Vagina (tissue), 2 donors: ENCODE measurements around the gene MAP3K7. TPM values are rescaled to one million over a fixed set of nuclear protein-coding genes. Genes with fewer than 3 reads are reported as not detected.

Experiments
- DNase-seq, 2 donors: peaks; one replicate each; pipeline ENCODE4 v3.0.0-alpha.2; 2017; ENCODE audit errors: extremely low spot score in 2 of 2
- H3K27ac ChIP-seq: fragments of 200-600 bp; sonication (generic); one replicate; pipeline ENCODE4 v1.5.1; 2019
- H3K27me3 ChIP-seq: fragments of 200-600 bp; sonication (generic); one replicate; pipeline ENCODE4 v1.5.1; 2019
- H3K36me3 ChIP-seq, 2 donors: fragments of 200-600 bp; sonication (generic); one replicate each; pipeline ENCODE4 v1.5.1; 2017 to 2019
- H3K4me1 ChIP-seq: fragments of 200-600 bp; sonication (generic); one replicate; pipeline ENCODE4 v1.5.1; 2019
- H3K4me3 ChIP-seq, 2 donors: fragments of 200-600 bp; sonication (generic); 1 replicate in 1 of 2; 2 replicates in 1 of 2; pipeline ENCODE4 v1.5.1; 2016 to 2019
- H3K9me3 ChIP-seq: fragments of 200-600 bp; sonication (generic); one replicate; pipeline ENCODE4 v1.5.1; 2019
- POLR2A ChIP-seq, 2 donors: fragments of 450-650 bp; IDR thresholded peaks; one replicate each; pipeline ENCODE4 v1.6.1; 2017; ENCODE audit warnings: antibody characterized with exemption in 2 of 2, mild to moderate bottlenecking in 2 of 2, moderate library complexity in 2 of 2
- POLR2AphosphoS5 ChIP-seq, 2 donors: sonication (generic); formaldehyde crosslinking; IDR thresholded peaks; one replicate each; pipeline ENCODE4 v1.9.0; 2017; ENCODE audit warnings: antibody characterized with exemption in 2 of 2, mild to moderate bottlenecking in 2 of 2, low read depth in 1 of 2; ENCODE audit not compliant: insufficient read depth in 1 of 2
- intact Hi-C: fragments of 100-400 bp; cut with DNase I; formaldehyde crosslinking; loops from one replicate; pipeline ENCODE4 v1.15.1; 2023
- total RNA-seq: library from RNA; depleted of rRNA; stranded (reverse); fragments of >200 nt; gene quantifications from one replicate; pipeline ENCODE4 v1.2.3, GENCODE V29; 2016
- TF ChIP-seq, protein P1 (sequence below), 3 experiments: fragments of 450-650 bp in 2 of 3; fragments of 200-600 bp in 1 of 3; sonication (generic) in 1 of 3; IDR thresholded peaks; one replicate each; pipeline ENCODE4 v1.5.1; 2017 to 2019; ENCODE audit warnings: antibody characterized with exemption in 3 of 3, mild to moderate bottlenecking in 2 of 3, moderate library complexity in 2 of 3

MAP3K7 gene
- total RNA-seq, 1 donor from 2014 or later: 27.0 TPM

- H3K9me3 ChIP-seq: no peaks in the 10 kb centered on the region
- H3K36me3 ChIP-seq: no peaks in the 10 kb centered on the region
- no peaks in the 10 kb centered on the region for H3K4me1 ChIP-seq
- no peak for DNase-seq
- no peaks in the 10 kb centered on the region for H3K27me3 ChIP-seq
- H3K27ac ChIP-seq: no peak overlapping the region
- no peak overlapping the region for H3K4me3 ChIP-seq
- intact Hi-C loops: no loop called here
- TF ChIP-seq, protein P1, sequence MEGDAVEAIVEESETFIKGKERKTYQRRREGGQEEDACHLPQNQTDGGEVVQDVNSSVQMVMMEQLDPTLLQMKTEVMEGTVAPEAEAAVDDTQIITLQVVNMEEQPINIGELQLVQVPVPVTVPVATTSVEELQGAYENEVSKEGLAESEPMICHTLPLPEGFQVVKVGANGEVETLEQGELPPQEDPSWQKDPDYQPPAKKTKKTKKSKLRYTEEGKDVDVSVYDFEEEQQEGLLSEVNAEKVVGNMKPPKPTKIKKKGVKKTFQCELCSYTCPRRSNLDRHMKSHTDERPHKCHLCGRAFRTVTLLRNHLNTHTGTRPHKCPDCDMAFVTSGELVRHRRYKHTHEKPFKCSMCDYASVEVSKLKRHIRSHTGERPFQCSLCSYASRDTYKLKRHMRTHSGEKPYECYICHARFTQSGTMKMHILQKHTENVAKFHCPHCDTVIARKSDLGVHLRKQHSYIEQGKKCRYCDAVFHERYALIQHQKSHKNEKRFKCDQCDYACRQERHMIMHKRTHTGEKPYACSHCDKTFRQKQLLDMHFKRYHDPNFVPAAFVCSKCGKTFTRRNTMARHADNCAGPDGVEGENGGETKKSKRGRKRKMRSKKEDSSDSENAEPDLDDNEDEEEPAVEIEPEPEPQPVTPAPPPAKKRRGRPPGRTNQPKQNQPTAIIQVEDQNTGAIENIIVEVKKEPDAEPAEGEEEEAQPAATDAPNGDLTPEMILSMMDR (IDR thresholded peaks at IDR 0.05): no peak
- TF ChIP-seq POLR2A (IDR thresholded peaks at IDR 0.05): no peak
- TF ChIP-seq POLR2AphosphoS5 (IDR thresholded peaks at IDR 0.05; ENCODE audit: insufficient read depth in 1 of 2, low read depth in 1 of 2): no peak
Observed at GRCh38 chr6:90488816-90489215, 98.1 kb downstream of the MAP3K7 start.

GRCh38 chr6:90485635-90486277 is 101.1 kb downstream of the MAP3K7 start:
- no peaks in the 10 kb centered on the region for H3K4me1 ChIP-seq
- no peak overlapping the region for H3K27ac ChIP-seq
- H3K4me3 ChIP-seq: no peak overlapping the region
- TF ChIP-seq POLR2A (IDR thresholded peaks at IDR 0.05) (no peak), POLR2AphosphoS5 (IDR thresholded peaks at IDR 0.05; ENCODE audit: insufficient read depth in 1 of 2, low read depth in 1 of 2) (no peak)
- TF ChIP-seq, protein P1 (IDR thresholded peaks at IDR 0.05): no peak
- H3K9me3 ChIP-seq: no peaks in the 10 kb centered on the region
- intact Hi-C loops: no loop called here
- no peaks in the 10 kb centered on the region for H3K36me3 ChIP-seq
- DNase-seq: no peak
- no peaks in the 10 kb centered on the region for H3K27me3 ChIP-seq

DNA sequence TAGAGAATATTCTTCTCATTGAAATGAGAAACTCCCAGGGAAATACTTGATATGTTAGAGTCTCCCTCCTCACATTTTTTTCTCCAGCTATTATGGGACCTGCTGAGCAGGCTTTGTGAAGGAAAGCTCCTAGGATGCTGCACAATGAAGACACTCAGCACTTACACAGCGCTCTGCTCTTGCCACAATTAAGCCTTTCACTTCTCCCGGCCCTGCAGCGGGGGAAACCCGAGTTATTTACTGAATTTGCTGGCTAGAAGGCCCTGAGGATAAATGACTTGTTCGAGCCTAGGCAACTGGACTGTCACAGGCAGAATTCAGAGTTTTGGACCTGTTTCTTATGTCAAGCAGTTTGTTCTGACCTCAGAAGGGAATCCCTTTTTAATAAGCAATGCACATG is 102.0 kb downstream of the MAP3K7 start:
- no peaks in the 10 kb centered on the region for H3K36me3 ChIP-seq
- no peak for DNase-seq
- no peaks in the 10 kb centered on the region for H3K9me3 ChIP-seq
- no peaks in the 10 kb centered on the region for H3K4me1 ChIP-seq
- TF ChIP-seq, protein P1 (IDR thresholded peaks at IDR 0.05): no peak
- no peak for TF ChIP-seq POLR2A (IDR thresholded peaks at IDR 0.05)
- no peak for TF ChIP-seq POLR2AphosphoS5 (IDR thresholded peaks at IDR 0.05; ENCODE audit: insufficient read depth in 1 of 2, low read depth in 1 of 2)
- H3K27ac ChIP-seq: no peak overlapping the region
- H3K4me3 ChIP-seq: no peak overlapping the region
- H3K27me3 ChIP-seq: no peaks in the 10 kb centered on the region
- intact Hi-C loops: no loop called here

DNA sequence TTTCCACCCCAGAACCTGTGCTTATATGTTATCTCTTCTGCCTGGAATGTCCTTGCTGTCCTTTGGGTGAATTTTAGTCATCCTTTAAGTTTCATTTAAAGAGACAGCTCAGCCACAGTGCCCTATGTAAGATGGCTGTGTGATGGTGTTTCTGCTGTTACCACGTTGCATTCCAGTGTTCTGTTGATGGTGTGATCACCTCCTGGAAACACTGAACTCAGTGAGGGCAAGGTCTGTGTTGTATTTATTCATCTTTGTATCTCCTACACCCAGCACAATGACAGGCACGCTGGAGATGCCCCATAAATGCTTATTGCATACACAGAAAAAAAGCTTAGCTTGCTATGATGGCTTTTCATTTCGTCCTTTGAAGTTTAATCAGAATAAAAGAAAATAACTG is 102.5 kb downstream of the MAP3K7 start:
- no peak for DNase-seq
- Histone ChIP-seq H3K36me3 (no peaks in the 10 kb centered on the region), H3K9me3 (no peaks in the 10 kb centered on the region), H3K4me3 (no peak overlapping the region), H3K27me3 (no peaks in the 10 kb centered on the region), H3K27ac (no peak overlapping the region), H3K4me1 (no peaks in the 10 kb centered on the region)
- TF ChIP-seq, protein P1 (IDR thresholded peaks at IDR 0.05): no peak
- TF ChIP-seq POLR2AphosphoS5 (IDR thresholded peaks at IDR 0.05; ENCODE audit: insufficient read depth in 1 of 2, low read depth in 1 of 2) (no peak), POLR2A (IDR thresholded peaks at IDR 0.05) (no peak)
- intact Hi-C loops: no loop called here

DNA sequence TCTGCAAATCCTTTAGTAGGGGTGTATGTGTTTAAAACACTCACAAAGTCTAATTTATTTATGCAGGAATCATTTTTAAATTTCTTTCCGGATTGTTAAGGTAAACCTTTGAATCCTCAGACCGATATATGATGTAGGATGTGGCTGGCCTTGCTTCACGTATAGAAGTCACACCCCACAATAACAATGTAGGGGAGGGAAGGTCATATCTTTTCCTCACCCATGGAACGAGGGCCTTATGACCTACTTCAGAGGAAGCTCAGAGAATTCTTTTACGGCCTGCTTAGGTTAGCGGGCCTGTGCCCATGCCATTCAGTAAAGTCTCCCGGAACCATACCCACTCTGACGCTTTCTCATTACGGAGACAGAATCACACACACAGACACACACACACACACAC is 102.9 kb downstream of the MAP3K7 start:
- H3K36me3 ChIP-seq: no peaks in the 10 kb centered on the region
- no peaks in the 10 kb centered on the region for H3K27me3 ChIP-seq
- no peak overlapping the region for H3K4me3 ChIP-seq
- H3K27ac ChIP-seq: no peak overlapping the region
- no peak for DNase-seq
- intact Hi-C loops: no loop called here
- TF ChIP-seq, protein P1 (IDR thresholded peaks at IDR 0.05): no peak
- TF ChIP-seq POLR2AphosphoS5 (IDR thresholded peaks at IDR 0.05; ENCODE audit: insufficient read depth in 1 of 2, low read depth in 1 of 2) (no peak), POLR2A (IDR thresholded peaks at IDR 0.05) (no peak)
- peaks cover 2% of the 10 kb centered on the region for H3K4me1 ChIP-seq
- H3K9me3 ChIP-seq: no peaks in the 10 kb centered on the region
